Thyroid gland (tissue), 4 donors: ENCODE measurements around the gene IPP.

Experiments used
- CTCF ChIP-seq, 6 experiments: fragments of 200-600 bp in 3 of 6; fragments of 450-650 bp in 3 of 6; sonication (generic) in 3 of 6; IDR thresholded peaks; one replicate each; pipeline ENCODE4 v1.5.1; 2016 to 2019; ENCODE audit warnings: antibody characterized with exemption in 6 of 6, mild to moderate bottlenecking in 2 of 6, inconsistent platforms in 1 of 6, moderate library complexity in 1 of 6
- POLR2A ChIP-seq, 2 donors: fragments of 450-650 bp; IDR thresholded peaks; one replicate each; pipeline ENCODE4 v1.6.1; 2017; ENCODE audit warnings: antibody characterized with exemption in 2 of 2, mild to moderate bottlenecking in 2 of 2, moderate library complexity in 1 of 2

- no peak for TF ChIP-seq POLR2A (IDR thresholded peaks at IDR 0.05)
- no peak for TF ChIP-seq CTCF (IDR thresholded peaks at IDR 0.05)
These were observed 32.2 kb downstream of the IPP start for GRCh38 chr1:45718289-45718688.
